Hindlimb muscle (tissue), 1 donor: Measurements from ENCODE around the gene ACP2. TPM values are rescaled to one million over a fixed set of nuclear protein-coding genes. Genes with fewer than 3 reads are reported as not detected.

Experiments
- DNase-seq: peaks from one replicate; pipeline ENCODE4 v3.0.0-alpha.2; 2013
- polyA plus RNA-seq: library from polyadenylated mRNA; unstranded; fragments of 120-200 nt; gene quantifications from one replicate; pipeline ENCODE4 v1.2.1, GENCODE V29; 2013; ENCODE audit not compliant: insufficient read length

The ACP2 gene
- polyA plus RNA-seq, 1 donor = 30.8 TPM

GRCh38 chr11:47268448-47269001 lies 19.9 kb upstream of the ACP2 start:
- DNase-seq = no peak

DNA sequence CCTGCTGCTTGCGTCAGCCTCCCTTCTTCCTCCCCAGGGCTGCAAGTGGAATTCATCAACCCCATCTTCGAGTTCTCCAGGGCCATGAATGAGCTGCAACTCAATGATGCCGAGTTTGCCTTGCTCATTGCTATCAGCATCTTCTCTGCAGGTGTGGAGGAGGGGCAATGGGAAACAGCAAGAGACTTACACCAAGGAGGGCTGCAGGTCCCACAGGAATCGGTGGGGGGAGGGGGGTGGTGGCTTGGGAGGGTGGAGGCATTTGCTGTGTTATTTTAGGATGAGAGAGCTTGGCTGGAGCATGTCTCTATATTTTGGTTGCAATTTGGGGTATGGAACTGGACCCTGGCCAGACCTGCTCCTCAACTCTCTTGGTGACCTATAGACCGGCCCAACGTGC lies 19.3 kb upstream of the ACP2 start:
- no peak for DNase-seq

DNA sequence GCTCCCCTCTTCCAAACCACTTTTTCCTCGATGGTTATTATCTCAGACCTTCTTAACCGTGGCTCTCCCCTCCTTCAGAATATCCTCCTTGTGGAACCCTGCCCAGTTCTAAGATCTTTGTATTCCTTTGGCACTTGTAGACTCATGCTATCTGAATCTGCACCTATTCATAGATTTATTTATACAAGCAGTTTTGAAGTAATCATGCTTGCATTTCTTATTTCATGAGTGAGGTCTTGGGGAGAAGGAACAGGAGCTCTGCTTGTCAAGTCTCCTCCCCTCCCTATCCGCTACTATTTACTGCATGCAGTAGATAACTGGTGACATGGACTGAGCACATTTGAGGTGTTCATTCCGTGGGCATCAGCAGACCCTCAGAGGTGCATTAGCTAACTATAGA lies 15.9 kb upstream of the ACP2 start:
- DNase-seq = no peak

GRCh38 chr11:47264119-47264518 lies 15.5 kb upstream of the ACP2 start:
- no peak for DNase-seq

DNA sequence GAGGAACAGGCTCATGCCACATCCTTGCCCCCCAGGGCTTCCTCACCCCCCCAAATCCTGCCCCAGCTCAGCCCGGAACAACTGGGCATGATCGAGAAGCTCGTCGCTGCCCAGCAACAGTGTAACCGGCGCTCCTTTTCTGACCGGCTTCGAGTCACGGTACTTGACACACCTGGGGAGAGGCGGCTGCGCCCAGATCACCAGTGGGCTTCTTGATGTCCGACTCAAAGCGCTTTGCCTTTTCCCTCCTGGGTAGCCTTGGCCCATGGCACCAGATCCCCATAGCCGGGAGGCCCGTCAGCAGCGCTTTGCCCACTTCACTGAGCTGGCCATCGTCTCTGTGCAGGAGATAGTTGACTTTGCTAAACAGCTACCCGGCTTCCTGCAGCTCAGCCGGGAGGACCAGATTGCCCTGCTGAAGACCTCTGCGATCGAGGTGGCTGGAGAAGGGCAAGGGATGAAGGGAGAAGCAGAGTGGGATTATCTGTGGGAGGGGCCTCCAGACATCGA lies 12.7 kb upstream of the ACP2 start:
- no peak for DNase-seq

DNA sequence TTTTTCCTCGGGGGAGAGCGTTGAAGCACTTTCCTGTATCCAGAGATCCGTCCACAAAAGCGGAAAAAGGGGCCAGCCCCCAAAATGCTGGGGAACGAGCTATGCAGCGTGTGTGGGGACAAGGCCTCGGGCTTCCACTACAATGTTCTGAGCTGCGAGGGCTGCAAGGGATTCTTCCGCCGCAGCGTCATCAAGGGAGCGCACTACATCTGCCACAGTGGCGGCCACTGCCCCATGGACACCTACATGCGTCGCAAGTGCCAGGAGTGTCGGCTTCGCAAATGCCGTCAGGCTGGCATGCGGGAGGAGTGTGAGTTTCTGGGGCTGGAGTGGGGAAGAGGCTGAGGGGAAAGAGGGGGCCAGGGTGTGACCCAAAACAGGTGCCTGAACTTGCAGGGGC lies 11.8 kb upstream of the ACP2 start:
- no peak for DNase-seq

GRCh38 chr11:47259232-47259977 lies 10.8 kb upstream of the ACP2 start:
- DNase-seq = no peak

- no peak for DNase-seq
Observed at GRCh38 chr11:47258317-47258902, 9.8 kb upstream of the ACP2 start.

DNA sequence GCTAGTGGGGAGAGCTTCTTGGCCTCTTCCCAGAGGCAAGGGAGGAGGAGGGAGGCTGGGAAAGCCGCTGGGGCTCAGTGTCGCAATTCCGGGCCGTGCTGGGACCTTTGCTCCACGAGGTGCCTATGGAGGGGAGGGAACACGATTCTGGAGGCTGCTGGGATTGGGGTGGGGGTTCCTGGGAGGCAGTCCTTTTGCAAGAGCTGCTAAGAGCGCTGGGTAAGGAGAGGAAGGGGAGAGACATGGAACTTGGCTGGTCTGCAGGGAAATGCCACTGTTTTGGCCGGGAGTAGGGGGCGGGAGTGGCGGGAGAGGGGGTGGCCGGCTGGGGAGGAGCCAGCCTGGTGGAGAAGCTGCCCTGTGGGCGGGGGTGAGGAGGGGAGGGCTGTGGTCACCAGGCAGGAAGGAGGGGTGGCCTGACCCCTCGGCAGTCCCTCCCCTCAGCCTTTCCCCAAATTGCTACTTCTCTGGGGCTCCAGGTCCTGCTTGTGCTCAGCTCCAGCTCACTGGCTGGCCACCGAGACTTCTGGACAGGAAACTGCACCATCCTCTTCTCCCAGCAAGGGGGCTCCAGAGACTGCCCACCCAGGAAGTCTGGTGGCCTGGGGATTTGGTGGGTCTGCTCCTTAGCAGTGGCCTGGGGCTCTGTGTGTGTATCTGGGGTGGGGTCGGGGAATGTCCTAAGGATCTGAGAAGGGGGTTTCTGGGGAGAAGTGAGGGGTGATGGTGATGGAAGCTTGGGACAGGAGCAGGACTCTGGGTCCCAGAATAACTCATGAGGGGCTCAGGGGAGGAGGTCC lies 9.1 kb upstream of the ACP2 start, which contains the start of gene NR1H3:
Gene NR1H3, plus strand, starts transcription at position 480 of the 800 bp plus-strand sequence. CDS start 1,221 bp downstream, outside the sequence.
- no peak for DNase-seq

GRCh38 chr11:47257177-47257516 lies 8.5 kb upstream of the ACP2 start:
- DNase-seq = no peak

DNA sequence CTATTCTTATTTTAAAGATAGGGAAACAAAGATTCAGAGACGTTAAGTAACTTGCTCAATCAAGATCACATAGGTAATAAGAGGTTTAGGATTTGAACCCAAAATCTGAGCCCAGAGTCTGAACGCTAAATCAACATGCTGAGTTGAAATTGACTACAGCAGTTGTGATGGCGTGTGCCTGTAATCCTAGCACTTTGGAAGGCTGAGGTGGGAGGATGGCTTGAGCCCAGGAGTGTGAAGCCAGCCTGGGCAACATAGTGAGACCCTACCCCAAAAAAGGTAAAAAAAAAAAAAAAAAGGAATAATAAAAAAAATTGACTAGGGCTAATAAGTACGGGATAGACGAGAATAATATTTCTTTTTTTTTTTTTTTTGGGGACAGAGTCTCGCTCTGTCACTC lies 7.8 kb upstream of the ACP2 start:
- DNase-seq = no peak

- DNase-seq = no peak
Observed at GRCh38 chr11:47254386-47254785, 5.8 kb upstream of the ACP2 start.

DNA sequence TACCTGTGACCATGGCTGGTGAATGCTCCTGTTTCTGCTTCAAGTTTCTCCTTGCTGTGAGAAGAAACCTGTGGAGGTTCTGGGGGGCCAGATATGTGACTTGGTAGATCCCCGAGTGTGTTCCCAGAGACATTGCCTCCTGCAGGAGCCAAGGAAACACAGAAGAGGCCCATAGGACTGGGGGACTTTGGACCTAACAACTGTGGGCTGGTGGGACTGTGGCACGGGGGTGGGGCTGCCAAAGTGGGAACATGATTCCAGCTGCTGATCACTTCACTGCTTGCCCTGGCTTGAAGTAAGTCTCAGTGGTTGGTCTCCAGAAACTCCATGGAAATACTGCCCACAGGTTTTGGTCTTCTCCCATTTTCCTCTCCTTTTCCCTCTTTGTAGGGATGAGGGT lies 5.0 kb upstream of the ACP2 start:
- DNase-seq = no peak

- no peak for DNase-seq
Observed at GRCh38 chr11:47251751-47252150, 3.1 kb upstream of the ACP2 start.

GRCh38 chr11:47249378-47249715 lies 733 bp upstream of the ACP2 start:
- no peak for DNase-seq

GRCh38 chr11:47248304-47248663 lies 330 bp downstream of the ACP2 start:
- no peak for DNase-seq

- DNase-seq = no peak
Observed at GRCh38 chr11:47247502-47247901, 1.1 kb downstream of the ACP2 start.

DNA sequence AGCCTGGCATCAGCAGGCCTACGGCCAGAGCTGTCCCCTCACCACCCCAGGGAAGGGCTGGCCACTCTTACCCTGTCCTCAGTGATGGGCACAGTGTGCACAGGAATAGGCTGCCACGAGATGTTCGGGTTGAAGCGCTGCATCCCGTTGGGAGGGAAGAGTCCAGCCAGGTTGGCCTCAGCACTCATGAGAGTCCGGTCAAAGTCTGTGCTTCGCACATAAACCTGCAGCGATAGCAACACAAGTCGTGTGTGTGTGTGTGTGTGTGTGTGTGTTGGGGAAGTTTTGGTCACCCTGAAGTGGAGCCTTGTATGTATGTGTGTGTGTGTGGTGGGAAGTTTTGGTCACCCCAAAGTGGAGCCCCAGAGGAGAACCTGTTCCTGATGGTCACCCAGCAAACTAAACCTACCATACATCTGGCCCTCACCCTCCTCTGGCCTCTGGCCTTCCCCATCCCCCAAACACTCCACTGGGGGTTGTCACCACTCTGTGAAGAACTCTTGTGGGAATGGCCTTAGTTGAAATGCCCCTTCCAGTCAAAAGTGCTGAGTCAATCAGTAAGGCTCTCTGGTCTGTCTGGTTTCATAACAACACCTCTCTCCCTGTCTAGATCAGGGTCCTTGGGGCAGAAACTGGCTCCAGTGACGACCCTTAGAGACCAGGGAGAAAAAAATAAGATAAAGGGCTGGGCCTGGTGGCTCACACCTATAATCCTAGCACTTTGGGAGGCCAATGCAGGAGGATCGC lies 2.8 kb downstream of the ACP2 start:
- no peak for DNase-seq

GRCh38 chr11:47244448-47245350 lies 3.9 kb downstream of the ACP2 start:
- DNase-seq = no peak

- no peak for DNase-seq
Observed at GRCh38 chr11:47243454-47243853, 5.2 kb downstream of the ACP2 start.

DNA sequence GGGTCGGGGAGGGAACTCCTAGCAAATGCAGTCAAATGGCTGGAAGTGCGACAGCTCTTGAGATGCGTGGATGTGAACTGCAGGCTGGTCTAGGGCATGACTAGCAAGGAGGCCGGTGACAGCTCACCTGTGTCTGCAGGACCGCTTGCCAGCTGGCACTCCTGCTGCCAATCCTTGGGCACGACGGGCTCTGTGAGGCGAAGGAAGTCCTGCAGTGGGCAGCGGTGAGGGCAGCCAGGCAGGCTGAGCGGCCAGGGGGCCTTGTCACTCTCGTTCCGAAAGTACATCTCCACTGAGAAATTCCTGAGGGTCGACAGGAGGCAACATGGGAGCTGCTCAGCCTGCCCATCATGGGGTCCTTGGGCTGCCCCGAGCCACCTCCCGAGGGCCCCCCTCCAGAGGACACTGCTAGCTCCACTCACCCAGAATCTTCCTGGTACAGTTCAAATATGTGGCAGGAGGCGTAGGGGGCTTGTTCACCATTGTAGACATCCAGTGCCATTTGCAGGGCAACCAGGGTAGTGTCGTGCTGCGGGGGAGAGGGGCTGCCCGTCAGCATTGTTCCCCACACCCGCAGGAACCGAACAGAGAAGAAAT lies 5.9 kb downstream of the ACP2 start:
- no peak for DNase-seq
